Activated CD4-positive, alpha-beta T cell treated with anti-CD3 and anti-CD28 coated beads, Interleukin-2, amount 10 ng/mL, durations not matched to agents 7 days and 5 days (primary cell): ENCODE results near the gene KANK2. TPM values are rescaled to one million over a fixed set of nuclear protein-coding genes. Genes with fewer than 3 reads are reported as not detected.

Experiments
- CTCF ChIA-PET: fragments of 350-600 bp; sonication (Branson Sonifier 250); formaldehyde crosslinking; loops from one replicate; lab custom pipeline; 2021; ENCODE audit warnings: antibody characterized with exemption; lab: Charles Lee
- POLR2A ChIA-PET: fragments of 350-600 bp; sonication (Branson Sonifier 250); formaldehyde crosslinking; loops from one replicate; lab custom pipeline; 2021; ENCODE audit warnings: antibody characterized with exemption; lab: Charles Lee
- DNase-seq: peaks from one replicate; pipeline ENCODE4 v3.0.0-alpha.2; 2020
- H3K27ac Mint-ChIP-seq: one replicate; pipeline ENCODE4 v1.8.0; 2021; ENCODE audit warnings: mild to moderate bottlenecking, moderate library complexity, mixed read lengths
- H3K27me3 Mint-ChIP-seq: one replicate; pipeline ENCODE4 v1.8.0; 2021; ENCODE audit warnings: mixed read lengths
- H3K36me3 Mint-ChIP-seq: one replicate; pipeline ENCODE4 v1.8.0; 2021; ENCODE audit warnings: low read depth, mixed read lengths
- H3K4me1 Mint-ChIP-seq: one replicate; pipeline ENCODE4 v1.8.0; 2021; ENCODE audit warnings: mixed read lengths
- H3K4me3 Mint-ChIP-seq: one replicate; pipeline ENCODE4 v1.8.0; 2021; ENCODE audit warnings: mild to moderate bottlenecking, moderate library complexity, mixed read lengths
- H3K9me3 Mint-ChIP-seq: one replicate; pipeline ENCODE4 v1.8.0; 2021; ENCODE audit warnings: mixed read lengths
- total RNA-seq, 2 experiments: library from RNA; stranded (reverse); gene quantifications; one replicate each; pipeline ENCODE4 v1.2.3, GENCODE V29; 2021

KANK2 gene
- total RNA-seq, 2 experiments from 2014 or later: 2.0 to 2.6 TPM

DNA sequence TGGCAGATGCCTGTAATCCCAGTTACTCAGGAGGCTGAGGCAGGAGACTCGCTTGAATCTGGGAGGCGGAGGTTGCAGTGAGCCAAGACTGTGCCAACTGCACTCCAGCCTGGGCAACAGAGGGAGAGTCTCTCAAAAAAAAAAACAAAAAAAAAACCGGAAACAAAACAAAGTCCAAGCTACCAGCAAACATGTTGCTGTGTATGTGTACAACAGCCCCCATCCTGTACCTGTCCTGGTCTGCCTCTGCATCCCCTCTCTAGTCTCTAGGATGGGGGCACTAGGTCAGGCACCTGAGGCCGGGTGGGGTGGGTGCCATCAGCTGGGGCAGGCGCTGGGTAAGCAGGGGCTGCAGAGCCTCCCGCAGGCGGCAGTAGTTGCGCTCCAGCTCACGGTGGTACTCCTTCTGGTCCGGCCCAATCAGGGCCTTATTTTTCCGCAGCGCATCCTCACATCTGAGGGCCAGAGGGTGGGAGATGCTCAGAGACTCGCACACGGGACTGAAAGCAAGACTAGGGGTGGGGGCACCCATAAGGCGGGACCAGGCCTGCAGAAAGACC lies 2.8 kb upstream of the KANK2 start:
- no peak for DNase-seq

DNA sequence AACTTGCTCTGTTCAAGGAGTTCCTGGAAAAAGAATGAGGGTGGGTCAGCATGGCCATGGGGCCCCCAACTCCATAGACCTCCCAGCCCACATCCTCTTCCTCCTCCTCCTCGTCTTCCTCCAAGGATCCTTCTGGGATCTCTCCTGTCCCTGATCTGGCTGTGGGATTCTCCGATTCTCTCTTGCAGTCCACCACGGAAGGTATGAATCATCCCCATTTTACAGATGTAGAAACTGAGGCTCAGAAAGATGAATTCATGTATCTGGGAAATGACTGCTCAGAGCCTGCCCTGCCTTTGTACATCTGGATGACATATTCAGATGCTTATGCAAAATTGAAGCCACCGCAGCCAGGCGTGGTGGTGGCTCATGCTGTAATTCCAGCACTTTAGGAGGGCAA lies 2.2 kb upstream of the KANK2 start:
- peaks cover 20% of the 10 kb centered on the region for H3K27me3 Mint-ChIP-seq
- H3K4me3 Mint-ChIP-seq: no peak overlapping the region
- POLR2A ChIA-PET: no interaction called here
- no peaks in the 10 kb centered on the region for H3K9me3 Mint-ChIP-seq
- no peak overlapping the region for H3K27ac Mint-ChIP-seq
- DNase-seq: no peak
- CTCF ChIA-PET: interaction anchor here (0.5 kb wide), 1 partner anchor 48 kb away, joined by 3 read pairs; no protein-coding TSS in a partner anchor
- H3K4me1 Mint-ChIP-seq: peaks cover 18% of the 10 kb centered on the region
- no peaks in the 10 kb centered on the region for H3K36me3 Mint-ChIP-seq

More for the DNA sequence above, 2.8 kb upstream of the KANK2 start:
- Mint-ChIP-seq H3K4me1 (peaks cover 16% of the 10 kb centered on the region), H3K36me3 (no peaks in the 10 kb centered on the region), H3K9me3 (no peaks in the 10 kb centered on the region), H3K27ac (no peak overlapping the region), H3K4me3 (no peak overlapping the region), H3K27me3 (peaks cover 22% of the 10 kb centered on the region)
- ChIA-PET CTCF (no interaction called here), POLR2A (no interaction called here)

DNA sequence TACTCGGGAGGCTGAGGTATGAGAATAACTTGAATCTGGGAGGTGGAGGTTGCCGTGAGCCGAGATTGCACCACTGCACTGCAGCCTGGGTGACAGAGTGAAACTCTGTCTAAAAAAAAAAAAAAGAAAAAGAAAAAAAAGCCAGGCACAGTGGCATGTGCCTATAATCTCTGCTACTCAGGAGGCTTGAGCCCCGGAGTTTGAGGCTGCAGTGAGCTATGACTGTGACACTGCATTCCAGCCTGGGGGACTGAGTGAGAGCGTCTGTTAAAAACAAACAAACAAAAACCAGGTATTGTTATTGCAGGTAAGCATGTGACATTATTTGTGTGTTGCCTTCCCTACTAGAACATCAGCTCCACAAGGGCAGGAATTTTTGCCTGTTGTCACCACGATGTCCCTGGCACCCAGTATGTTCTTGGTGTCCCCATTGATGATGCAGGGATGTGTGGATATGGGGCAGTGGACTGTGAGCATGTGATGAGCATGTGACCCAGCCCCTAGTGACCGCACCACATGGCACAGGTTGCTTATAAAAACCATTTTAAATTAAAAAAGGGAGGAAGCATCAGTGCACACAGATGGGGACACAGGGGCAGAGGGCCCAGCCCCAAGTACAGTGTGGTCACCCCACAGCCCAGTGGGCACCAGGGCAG lies 1.6 kb upstream of the KANK2 start:
- DNase-seq: no peak
- Mint-ChIP-seq H3K9me3 (no peaks in the 10 kb centered on the region), H3K36me3 (no peaks in the 10 kb centered on the region), H3K27ac (no peak overlapping the region), H3K27me3 (peaks cover 17% of the 10 kb centered on the region), H3K4me3 (peak overlapping the region; percentile 30), H3K4me1 (peaks cover 18% of the 10 kb centered on the region)
- ChIA-PET POLR2A (no interaction called here), CTCF (interaction anchor here (0.5 kb wide), 1 partner anchor 47 kb away, joined by 3 read pairs; no protein-coding TSS in a partner anchor)

DNA sequence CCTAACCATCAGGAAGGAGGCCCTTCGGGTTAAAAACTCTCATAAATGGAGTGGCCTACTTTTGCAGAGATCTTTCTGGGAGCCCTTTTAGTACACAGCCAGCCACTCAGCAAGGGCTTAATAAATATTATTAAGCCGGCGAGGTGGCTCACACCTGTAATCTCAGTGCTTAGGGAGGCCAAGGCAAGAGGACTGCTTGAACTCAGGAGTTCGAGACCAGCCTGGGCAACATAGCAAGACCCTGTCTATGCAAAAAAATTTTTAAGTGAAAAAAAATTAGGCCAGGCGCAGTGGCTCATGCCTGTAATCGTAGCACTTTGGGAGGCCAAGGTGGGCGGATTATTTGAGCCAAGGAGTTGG lies 810 bp upstream of the KANK2 start:
- Mint-ChIP-seq H3K4me3 (peak overlapping the region; percentile 70), H3K9me3 (no peaks in the 10 kb centered on the region), H3K36me3 (no peaks in the 10 kb centered on the region), H3K27me3 (peaks cover 17% of the 10 kb centered on the region), H3K27ac (no peak overlapping the region), H3K4me1 (peaks cover 18% of the 10 kb centered on the region)
- DNase-seq: no peak
- POLR2A ChIA-PET: no interaction called here
- CTCF ChIA-PET: interaction anchor here (1.6 kb wide), 1 partner anchor 72 kb away, joined by 4 read pairs; no protein-coding TSS in a partner anchor

DNA sequence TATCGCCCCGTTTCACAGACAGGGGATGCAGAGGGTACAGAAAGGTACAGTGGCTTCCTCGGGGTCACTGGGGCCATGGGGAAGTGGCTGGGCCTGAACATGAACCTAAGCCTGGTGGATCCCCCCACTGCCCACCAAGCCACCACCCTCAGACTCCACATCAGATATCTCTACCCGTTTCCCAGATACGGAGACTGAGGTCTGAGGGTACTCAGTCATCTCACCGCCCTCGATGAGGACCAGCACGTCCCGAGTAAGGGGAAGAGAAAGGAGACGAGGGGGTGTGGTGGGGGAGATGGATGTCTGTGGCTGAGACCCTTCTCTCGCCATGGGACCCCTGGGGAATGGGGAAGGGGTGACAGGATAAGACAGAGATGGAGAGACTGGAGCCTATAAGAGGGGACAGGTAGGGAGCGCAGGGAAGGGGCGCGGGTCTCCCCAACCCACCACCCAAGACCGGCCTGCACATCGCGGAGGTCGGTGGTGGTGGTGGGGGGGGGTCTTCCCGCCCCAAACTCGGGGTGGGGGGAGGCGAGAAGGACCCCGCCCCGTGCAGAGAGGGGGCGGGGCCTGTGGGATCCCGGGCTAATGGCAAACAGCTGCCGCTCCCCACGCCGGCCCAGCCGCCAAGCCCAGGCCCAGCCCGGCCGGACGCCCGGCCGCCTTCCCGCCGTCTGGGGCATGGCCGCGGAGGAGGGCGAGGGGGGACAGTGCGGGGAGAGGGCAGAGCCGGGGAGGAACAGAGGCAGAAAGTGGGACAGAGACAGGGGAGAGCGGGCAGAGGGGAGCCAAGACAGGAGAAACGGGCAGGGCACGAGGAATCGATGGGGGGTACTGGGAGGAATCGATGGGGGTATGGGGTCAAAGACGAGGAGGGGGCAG lies 698 bp downstream of the KANK2 start:
- peaks cover 17% of the 10 kb centered on the region for H3K27me3 Mint-ChIP-seq
- H3K9me3 Mint-ChIP-seq: no peaks in the 10 kb centered on the region
- H3K36me3 Mint-ChIP-seq: no peaks in the 10 kb centered on the region
- H3K4me3 Mint-ChIP-seq: peak overlapping the region; percentile 61
- no peak for DNase-seq
- no peak overlapping the region for H3K27ac Mint-ChIP-seq
- CTCF ChIA-PET: interaction anchor here (1.6 kb wide), 1 partner anchor 71 kb away, joined by 4 read pairs; no protein-coding TSS in a partner anchor
- POLR2A ChIA-PET: no interaction called here
- H3K4me1 Mint-ChIP-seq: peaks cover 18% of the 10 kb centered on the region

DNA sequence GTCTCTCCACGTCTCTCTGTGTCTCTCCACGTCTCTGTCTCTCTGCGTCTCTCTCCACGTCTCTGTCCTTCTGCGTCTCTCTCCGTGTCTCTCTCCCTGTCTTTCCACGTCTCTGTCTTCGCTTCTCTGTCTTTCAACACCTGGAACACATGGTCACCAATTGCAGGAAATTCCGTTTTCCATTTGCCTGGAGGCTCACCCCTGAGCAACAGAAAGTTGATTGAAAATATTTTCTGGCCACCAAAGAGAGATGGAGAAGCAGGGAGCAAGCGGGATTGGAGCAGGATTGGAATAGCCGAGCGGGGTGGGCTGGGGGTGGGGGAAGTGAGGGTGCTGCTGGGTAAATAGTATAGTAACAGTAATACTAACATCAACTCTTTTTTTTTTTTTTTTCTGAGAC lies 1.7 kb downstream of the KANK2 start:
- DNase-seq: no peak
- no peaks in the 10 kb centered on the region for H3K36me3 Mint-ChIP-seq
- H3K4me3 Mint-ChIP-seq: no peak overlapping the region
- H3K4me1 Mint-ChIP-seq: peaks cover 18% of the 10 kb centered on the region
- no peaks in the 10 kb centered on the region for H3K9me3 Mint-ChIP-seq
- peak overlapping the region; percentile 28 for H3K27ac Mint-ChIP-seq
- CTCF ChIA-PET: no interaction called here
- H3K27me3 Mint-ChIP-seq: peaks cover 17% of the 10 kb centered on the region
- POLR2A ChIA-PET: no interaction called here

DNA sequence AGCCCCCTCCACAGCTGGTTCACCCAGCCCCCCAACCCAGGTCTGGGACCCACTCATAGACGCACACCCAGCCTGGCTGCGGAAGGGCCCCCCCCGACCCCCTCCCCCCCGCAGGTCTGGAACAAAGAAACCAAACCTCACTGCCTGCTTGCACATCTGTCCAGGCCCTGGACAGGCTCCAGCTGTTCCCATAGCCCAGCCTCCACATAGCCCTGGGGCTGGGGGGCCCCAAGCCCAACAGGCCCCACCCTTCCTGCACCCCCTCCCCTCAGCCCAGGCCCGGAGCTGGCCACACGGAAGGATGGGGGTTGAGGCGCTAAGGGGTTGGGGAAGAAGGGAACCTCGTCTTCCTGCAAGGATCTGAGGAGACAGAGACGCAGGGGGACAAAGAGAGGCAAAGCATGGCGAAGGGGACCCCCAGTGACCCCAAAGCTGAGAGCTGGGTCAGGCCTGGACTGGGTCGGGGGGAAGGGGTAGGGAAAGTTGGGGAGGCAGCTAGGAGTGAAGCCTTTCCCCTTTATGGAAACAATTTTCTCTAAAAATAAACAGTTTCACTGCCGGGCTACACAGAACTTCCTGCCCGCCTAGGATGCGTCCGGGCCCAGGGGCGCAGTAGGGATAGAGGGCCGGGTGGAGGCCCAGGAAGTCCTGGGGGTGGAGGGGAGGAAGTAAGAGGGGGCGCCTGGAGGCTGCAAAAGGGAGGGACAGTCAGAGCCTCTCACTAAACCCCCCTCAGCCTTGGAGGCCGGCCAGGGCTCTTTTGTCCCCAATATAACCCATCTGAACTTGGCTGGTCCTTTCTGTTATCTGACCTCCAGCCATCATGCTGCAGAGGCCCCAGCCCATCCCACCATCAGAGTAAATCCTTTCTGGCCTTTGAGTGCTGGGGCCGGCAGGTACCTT lies 2.4 kb downstream of the KANK2 start:
- peaks cover 17% of the 10 kb centered on the region for H3K27me3 Mint-ChIP-seq
- ChIA-PET POLR2A (interaction anchor here (0.7 kb wide), 1 partner anchor 161 kb away, joined by 3 read pairs; no protein-coding TSS in a partner anchor), CTCF (no interaction called here)
- H3K9me3 Mint-ChIP-seq: no peaks in the 10 kb centered on the region
- no peak overlapping the region for H3K4me3 Mint-ChIP-seq
- no peak overlapping the region for H3K27ac Mint-ChIP-seq
- peaks cover 18% of the 10 kb centered on the region for H3K4me1 Mint-ChIP-seq
- H3K36me3 Mint-ChIP-seq: no peaks in the 10 kb centered on the region
- no peak for DNase-seq

DNA sequence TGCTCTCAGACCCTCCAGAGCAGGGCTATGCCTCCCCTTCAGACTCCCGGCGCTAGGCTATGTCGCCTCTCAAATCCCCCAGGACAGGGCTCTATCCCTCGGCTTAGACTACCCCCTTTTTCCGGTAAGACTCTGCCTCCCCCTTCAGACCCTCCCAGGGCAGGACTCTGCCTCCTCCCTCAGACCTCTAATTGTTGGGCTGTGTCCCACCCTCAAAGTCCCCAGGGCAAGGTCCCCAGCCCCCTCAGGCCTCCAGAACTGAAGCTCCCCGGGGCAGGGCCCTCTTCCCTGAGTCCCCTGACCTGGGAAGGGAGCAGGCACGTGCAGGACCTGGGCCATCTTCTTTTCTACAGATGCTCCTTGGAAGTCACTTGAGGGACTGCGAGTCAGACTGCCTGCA lies 3.2 kb downstream of the KANK2 start:
- H3K36me3 Mint-ChIP-seq: no peaks in the 10 kb centered on the region
- no peak overlapping the region for H3K27ac Mint-ChIP-seq
- ChIA-PET POLR2A (interaction anchor here (0.7 kb wide), 1 partner anchor 162 kb away, joined by 3 read pairs; no protein-coding TSS in a partner anchor), CTCF (interaction anchor here (1.6 kb wide), 1 partner anchor 38 kb away, joined by 4 read pairs; no protein-coding TSS in a partner anchor)
- peaks cover 17% of the 10 kb centered on the region for H3K27me3 Mint-ChIP-seq
- H3K4me1 Mint-ChIP-seq: peaks cover 18% of the 10 kb centered on the region
- no peak overlapping the region for H3K4me3 Mint-ChIP-seq
- no peak for DNase-seq
- no peaks in the 10 kb centered on the region for H3K9me3 Mint-ChIP-seq

DNA sequence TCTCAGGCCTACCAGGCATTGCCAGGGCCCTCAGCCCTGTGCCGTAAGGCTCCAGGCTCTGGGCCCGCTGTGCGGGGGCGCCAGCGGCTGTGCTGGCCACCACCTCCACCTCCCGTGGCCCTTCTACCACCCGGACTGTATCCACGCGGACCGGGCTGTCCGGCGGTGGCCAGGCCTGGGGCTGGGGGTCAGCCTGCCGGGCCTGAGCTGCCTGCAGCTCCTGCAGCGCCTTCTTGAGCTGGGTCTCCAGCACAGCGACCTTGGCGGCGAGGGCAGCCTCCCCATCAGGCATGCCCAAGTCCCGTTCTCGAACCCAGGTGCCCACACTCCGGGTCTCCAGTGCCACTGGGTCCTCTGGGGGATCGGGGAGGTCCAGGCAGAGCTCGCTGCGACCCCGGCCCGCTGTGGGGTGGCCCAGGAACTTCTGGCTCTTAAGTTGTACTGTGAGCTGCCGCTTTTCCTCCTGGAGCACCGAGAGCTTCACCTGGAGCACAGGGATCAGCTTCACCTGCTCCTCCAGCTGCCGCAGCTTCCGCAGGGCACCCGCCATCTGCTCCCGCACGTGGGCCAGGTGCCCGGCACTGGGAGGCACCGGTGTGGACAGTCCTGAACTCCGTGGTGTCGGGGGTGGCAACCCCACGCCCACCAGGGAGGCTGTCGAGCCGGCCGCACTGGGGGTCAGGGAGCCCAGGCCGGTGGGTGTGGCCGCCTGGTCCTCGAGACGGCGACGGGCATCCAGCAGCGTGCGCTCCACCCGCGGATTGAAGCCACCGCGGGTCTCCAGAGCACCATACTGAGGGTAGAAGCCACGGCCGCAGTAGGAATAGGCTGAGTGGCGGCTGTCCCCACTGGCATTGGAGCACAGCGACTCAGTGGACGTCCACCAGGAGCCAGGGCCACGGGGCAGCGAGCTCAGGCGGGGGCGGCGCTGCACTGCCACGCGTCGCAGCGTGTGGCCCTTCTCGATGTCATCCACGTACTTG lies 4.1 kb downstream of the KANK2 start:
- peaks cover 18% of the 10 kb centered on the region for H3K4me1 Mint-ChIP-seq
- no peak for DNase-seq
- ChIA-PET POLR2A (no interaction called here), CTCF (interaction anchor here (0.5 to 1.6 kb wide), 2 partner anchors 31 to 37 kb away, joined by 4 read pairs; no protein-coding TSS in a partner anchor)
- no peaks in the 10 kb centered on the region for H3K9me3 Mint-ChIP-seq
- H3K36me3 Mint-ChIP-seq: no peaks in the 10 kb centered on the region
- peaks cover 13% of the 10 kb centered on the region for H3K27me3 Mint-ChIP-seq
- no peak overlapping the region for H3K4me3 Mint-ChIP-seq
- H3K27ac Mint-ChIP-seq: no peak overlapping the region

DNA sequence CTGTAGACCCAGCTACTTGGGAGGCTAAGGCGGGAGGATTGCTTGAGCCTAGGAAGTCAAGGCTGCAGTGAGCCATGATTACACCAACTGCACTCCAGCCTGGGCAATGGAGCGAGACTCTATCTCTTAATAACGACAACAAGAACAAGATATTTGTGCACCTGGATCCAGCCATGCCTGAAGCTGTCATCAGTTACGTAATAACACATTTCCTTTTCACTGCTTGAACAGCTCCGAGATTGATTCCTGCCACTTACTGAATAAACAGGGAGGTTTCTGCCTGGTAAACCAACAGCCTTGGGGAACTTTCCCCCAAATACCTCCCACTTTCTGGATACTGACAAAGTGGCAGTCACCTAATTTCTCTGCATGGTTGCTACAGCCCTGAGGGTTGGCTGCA lies 5.4 kb downstream of the KANK2 start:
- Mint-ChIP-seq H3K4me3 (no peak overlapping the region), H3K27me3 (peaks cover 9% of the 10 kb centered on the region), H3K4me1 (peaks cover 14% of the 10 kb centered on the region), H3K36me3 (no peaks in the 10 kb centered on the region), H3K27ac (no peak overlapping the region), H3K9me3 (no peaks in the 10 kb centered on the region)
- ChIA-PET CTCF (no interaction called here), POLR2A (no interaction called here)
- DNase-seq: no peak

DNA sequence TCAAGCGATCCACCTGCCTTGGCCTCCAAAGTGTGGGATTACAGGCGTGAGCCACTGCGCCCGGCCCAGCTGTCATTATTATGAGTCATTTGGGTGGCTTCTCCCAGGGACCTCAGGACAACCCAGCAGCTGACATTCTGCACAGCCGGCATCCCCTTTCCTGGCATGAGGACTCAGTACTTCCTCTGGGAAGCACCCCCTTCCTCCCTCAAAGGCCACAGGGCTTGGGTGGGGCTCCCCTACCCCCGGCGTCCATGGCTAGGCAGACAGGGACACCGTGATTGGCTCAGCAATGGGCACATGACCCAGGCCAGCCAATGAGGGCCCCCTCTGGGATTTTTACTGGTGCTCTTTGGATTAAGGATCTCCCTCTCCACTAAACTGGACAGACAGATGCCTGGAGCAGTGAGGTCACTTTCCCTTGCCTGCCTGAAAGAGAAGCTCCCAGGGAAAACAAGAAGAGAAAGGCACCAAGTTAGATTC lies 6.0 kb downstream of the KANK2 start:
- Mint-ChIP-seq H3K27me3 (peaks cover 8% of the 10 kb centered on the region), H3K36me3 (no peaks in the 10 kb centered on the region), H3K4me3 (no peak overlapping the region), H3K9me3 (no peaks in the 10 kb centered on the region), H3K27ac (no peak overlapping the region), H3K4me1 (peaks cover 10% of the 10 kb centered on the region)
- no peak for DNase-seq
- CTCF ChIA-PET: no interaction called here
- POLR2A ChIA-PET: no interaction called here
